Left forelimb (tissue), 1 donor: ENCODE results near the gene DCTN1.

Experiments
- DNase-seq: peaks from one replicate; pipeline ENCODE4 v3.0.0-alpha.2; 2018; ENCODE audit warnings: low spot score

Gene DCTN1

GRCh38 chr2:74321737-74322136 lies 58.4 kb downstream of the DCTN1 start:
- no peak for DNase-seq

DNA sequence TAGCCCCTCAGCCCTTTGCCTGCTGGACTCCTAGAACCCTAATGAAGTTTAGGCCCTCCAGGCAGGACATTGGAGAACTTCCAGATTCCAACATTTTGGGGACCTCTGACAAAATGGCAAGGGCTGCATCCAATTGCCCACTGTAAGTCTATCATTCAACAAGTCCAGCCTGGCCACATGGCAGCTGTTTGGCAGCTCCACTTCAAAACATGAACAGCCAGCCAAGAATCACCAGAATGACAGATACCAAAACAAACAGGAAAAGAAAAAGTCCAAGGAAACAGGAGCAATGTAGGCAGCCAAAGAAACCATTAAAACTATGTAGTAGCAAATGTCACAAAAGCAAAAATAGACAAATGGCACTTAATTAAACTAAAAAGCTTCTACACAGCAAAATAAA lies 62.4 kb downstream of the DCTN1 start:
- DNase-seq = no peak

GRCh38 chr2:74316627-74317295 lies 63.4 kb downstream of the DCTN1 start:
- no peak for DNase-seq

- no peak for DNase-seq
Observed at GRCh38 chr2:74314107-74314506, 66.0 kb downstream of the DCTN1 start.

DNA sequence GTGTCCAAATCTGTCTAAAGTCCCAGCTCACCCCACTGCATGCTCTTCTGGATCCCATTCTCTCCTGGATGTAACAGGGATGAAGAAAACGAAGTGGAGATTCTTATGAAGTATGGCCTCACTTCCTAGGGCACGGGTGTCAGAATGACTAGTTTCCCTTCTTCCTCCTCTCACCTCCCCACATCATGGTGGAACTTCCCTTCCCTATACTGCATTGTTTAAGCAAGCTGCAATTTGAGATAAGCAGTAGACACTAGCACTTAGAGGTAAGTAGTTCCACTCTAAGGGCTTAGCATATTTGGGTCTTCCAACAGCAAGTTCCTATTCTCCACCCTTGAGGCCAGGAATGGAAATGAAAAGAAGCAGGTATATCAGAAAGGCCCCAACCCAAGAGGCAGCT lies 66.6 kb downstream of the DCTN1 start:
- no peak for DNase-seq

DNA sequence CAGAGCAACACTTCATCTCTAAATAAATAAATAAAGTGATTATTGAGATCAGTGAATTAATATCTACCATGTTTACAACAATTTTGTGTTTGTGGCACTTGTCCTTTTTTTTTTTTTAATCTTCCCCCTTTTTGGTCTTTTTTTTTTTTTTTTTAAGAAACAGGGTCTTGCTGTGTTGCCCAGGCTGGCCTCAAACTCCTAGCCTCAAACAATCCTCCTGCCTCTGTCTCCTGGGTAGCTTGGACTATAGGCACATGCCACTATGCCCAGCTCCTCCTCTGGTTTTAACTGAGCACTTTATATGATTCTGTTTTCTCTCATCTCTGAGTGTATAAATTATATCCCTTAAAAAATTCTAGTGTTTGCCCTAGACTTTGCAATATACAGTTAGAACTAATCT lies 67.2 kb downstream of the DCTN1 start:
- DNase-seq = no peak
